Activated CD4-positive, alpha-beta T cell treated with anti-CD3 and anti-CD28 coated beads, Interleukin-2, amount 50 U/mL, for 1 hour (primary cell): Measurements from ENCODE around the gene DYNC1I1.

Source experiments
- DNase-seq: peaks from one replicate; pipeline ENCODE4 v3.0.0-alpha.2; 2020

DYNC1I1 gene

GRCh38 chr7:95976369-95977060 lies 204.2 kb downstream of the DYNC1I1 start:
- DNase-seq = no peak

GRCh38 chr7:95977994-95978393 lies 205.6 kb downstream of the DYNC1I1 start:
- no peak for DNase-seq

- no peak for DNase-seq
Observed at GRCh38 chr7:95980167-95980566, 207.8 kb downstream of the DYNC1I1 start.

GRCh38 chr7:95980706-95981105 lies 208.4 kb downstream of the DYNC1I1 start:
- no peak for DNase-seq

- DNase-seq = no peak
Observed at GRCh38 chr7:95986178-95986764, 213.9 kb downstream of the DYNC1I1 start.

GRCh38 chr7:95989301-95989700 lies 216.9 kb downstream of the DYNC1I1 start:
- DNase-seq = no peak

GRCh38 chr7:95993380-95993779 lies 221.0 kb downstream of the DYNC1I1 start:
- DNase-seq = no peak

GRCh38 chr7:95996174-95996573 lies 223.8 kb downstream of the DYNC1I1 start:
- DNase-seq = no peak

- no peak for DNase-seq
Observed at GRCh38 chr7:95996886-95997285, 224.5 kb downstream of the DYNC1I1 start.

- DNase-seq = no peak
Observed at GRCh38 chr7:95997632-95998031, 225.3 kb downstream of the DYNC1I1 start.

- DNase-seq = no peak
Observed at GRCh38 chr7:95999481-95999880, 227.1 kb downstream of the DYNC1I1 start.

- DNase-seq = no peak
Observed at GRCh38 chr7:96004578-96004977, 232.2 kb downstream of the DYNC1I1 start.

GRCh38 chr7:96005271-96005670 lies 232.9 kb downstream of the DYNC1I1 start:
- no peak for DNase-seq

- DNase-seq = no peak
Observed at GRCh38 chr7:96009148-96009547, 236.8 kb downstream of the DYNC1I1 start.

GRCh38 chr7:96013836-96014235 lies 241.5 kb downstream of the DYNC1I1 start:
- DNase-seq = no peak

GRCh38 chr7:96014617-96015016 lies 242.3 kb downstream of the DYNC1I1 start:
- no peak for DNase-seq

- no peak for DNase-seq
Observed at GRCh38 chr7:96016056-96016586, 243.8 kb downstream of the DYNC1I1 start.

- no peak for DNase-seq
Observed at GRCh38 chr7:96016735-96017134, 244.4 kb downstream of the DYNC1I1 start.

GRCh38 chr7:96017877-96018276 lies 245.5 kb downstream of the DYNC1I1 start:
- no peak for DNase-seq

- DNase-seq = no peak
Observed at GRCh38 chr7:96021568-96021967, 249.2 kb downstream of the DYNC1I1 start.

GRCh38 chr7:96023387-96023786 lies 251.0 kb downstream of the DYNC1I1 start:
- DNase-seq = no peak

GRCh38 chr7:96026010-96026409 lies 253.7 kb downstream of the DYNC1I1 start:
- DNase-seq = no peak

GRCh38 chr7:96026611-96027010 lies 254.3 kb downstream of the DYNC1I1 start:
- DNase-seq = no peak

- DNase-seq = no peak
Observed at GRCh38 chr7:96028729-96029128, 256.4 kb downstream of the DYNC1I1 start.
